ENCODE measurements around the gene FADD.

DNA sequence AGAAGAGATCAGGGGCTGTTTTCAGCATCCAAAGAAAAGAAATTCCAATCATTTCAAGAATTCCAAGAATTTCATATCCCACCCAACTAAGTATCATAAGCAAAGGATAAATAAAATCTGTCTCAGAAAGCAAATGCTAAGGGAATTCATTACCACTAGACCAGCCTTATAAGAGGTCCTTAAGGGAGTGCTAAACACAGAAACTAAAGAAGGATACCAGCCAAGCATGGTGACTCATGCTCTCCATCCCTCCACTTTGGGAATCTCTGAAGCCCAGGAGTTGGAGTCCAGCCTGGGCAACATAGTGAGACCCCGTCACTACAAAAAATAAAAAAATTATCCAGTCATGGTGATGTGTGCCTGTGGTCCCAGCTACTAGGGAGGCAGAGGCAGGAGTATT is 17.8 kb downstream of the FADD start:
- no peak for TF ChIP-seq POLR2A (IDR thresholded peaks at IDR 0.05)
- TF ChIP-seq, protein P1, sequence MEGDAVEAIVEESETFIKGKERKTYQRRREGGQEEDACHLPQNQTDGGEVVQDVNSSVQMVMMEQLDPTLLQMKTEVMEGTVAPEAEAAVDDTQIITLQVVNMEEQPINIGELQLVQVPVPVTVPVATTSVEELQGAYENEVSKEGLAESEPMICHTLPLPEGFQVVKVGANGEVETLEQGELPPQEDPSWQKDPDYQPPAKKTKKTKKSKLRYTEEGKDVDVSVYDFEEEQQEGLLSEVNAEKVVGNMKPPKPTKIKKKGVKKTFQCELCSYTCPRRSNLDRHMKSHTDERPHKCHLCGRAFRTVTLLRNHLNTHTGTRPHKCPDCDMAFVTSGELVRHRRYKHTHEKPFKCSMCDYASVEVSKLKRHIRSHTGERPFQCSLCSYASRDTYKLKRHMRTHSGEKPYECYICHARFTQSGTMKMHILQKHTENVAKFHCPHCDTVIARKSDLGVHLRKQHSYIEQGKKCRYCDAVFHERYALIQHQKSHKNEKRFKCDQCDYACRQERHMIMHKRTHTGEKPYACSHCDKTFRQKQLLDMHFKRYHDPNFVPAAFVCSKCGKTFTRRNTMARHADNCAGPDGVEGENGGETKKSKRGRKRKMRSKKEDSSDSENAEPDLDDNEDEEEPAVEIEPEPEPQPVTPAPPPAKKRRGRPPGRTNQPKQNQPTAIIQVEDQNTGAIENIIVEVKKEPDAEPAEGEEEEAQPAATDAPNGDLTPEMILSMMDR (IDR thresholded peaks at IDR 0.05), result no peak

All from body of pancreas (tissue), 4 donors.